ENCODE measurements around the gene AAMDC.

Gene AAMDC

GRCh38 chr11:77820565-77821348 lies at the start of gene AAMDC, which contains the start of gene RSF1:
Gene AAMDC, plus strand, starts transcription at chr11:77821144. Its CDS starts 21,353 bp downstream, at chr11:77842497.
Gene RSF1, minus strand, starts transcription at chr11:77820722. Its CDS starts 8 bp downstream, at chr11:77820714.
- H3K4me3 ChIP-seq (ENCODE audit: low read depth, low read length) = peak within 1 kb of the TSS; percentile 82
- peak; percentile 56 for TF ChIP-seq CTCF (IDR thresholded peaks at IDR 0.05; ENCODE audit: low read depth, low read length)

- TF ChIP-seq CTCF (IDR thresholded peaks at IDR 0.05; ENCODE audit: low read depth, low read length) = no peak
- H3K4me3 ChIP-seq (ENCODE audit: low read depth, low read length) = no peak overlapping the region
Observed at GRCh38 chr11:77775936-77776335, 45.0 kb upstream of the AAMDC start.

DNA sequence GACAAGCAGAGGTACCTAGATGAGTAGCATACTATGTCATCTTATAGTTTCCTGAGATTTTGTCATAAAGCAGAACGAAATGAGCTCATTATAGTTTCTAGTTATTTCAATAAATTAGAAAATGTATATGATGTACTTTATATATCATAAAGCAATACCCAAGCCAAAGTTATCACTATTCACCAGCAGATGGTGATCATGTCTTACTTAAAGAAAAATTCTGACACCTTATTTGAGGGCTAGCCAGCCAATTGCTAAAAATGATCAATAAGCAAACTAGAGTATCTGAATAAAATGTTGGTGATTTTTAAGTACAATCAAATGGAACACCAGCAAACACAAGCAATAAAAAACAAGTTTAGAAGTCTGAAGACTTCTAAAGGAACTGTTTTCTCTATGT lies 44.5 kb upstream of the AAMDC start:
- no peak for TF ChIP-seq CTCF (IDR thresholded peaks at IDR 0.05; ENCODE audit: low read depth, low read length)
- H3K4me3 ChIP-seq (ENCODE audit: low read depth, low read length) = no peak overlapping the region

DNA sequence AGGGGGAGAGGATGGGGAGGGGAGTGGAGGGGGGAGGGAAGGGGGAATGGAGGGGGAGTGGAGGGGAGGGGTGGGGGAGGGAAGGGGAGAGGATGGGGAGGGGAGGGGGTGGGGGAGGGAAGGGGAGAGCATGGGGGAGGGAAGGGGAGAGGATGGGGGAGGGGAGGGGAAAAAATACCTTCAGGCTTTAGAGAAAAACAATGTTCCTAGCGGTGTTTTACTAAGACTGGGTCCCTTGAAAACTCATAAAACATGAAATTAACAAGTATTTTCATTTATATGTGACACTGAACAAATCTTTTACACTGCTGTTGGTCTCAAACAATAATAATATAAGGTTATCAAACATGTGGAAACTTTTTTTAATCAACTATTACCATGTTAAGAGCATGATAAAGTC lies 42.8 kb upstream of the AAMDC start:
- H3K4me3 ChIP-seq (ENCODE audit: low read depth, low read length) = no peak overlapping the region
- no peak for TF ChIP-seq CTCF (IDR thresholded peaks at IDR 0.05; ENCODE audit: low read depth, low read length)

DNA sequence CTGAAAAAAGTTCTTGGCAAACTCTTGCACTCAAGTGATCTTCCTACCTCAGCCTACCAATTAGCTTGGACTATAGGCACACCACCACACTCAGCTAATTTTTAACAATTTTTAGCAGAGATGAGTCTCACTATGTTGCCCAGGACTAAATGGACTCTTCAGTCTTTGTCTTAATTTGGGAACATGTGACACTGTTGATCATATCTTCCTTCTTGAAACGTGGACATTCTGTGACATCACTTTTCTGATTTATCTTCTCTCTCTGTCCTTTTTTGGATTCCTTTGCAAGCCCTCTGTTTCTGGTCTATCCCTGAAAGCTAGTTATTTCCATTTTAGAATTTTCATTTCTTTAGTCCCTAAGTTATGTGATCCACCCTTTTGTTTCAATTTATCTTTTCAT lies 42.4 kb upstream of the AAMDC start:
- TF ChIP-seq CTCF (IDR thresholded peaks at IDR 0.05; ENCODE audit: low read depth, low read length) = no peak
- no peak overlapping the region for H3K4me3 ChIP-seq (ENCODE audit: low read depth, low read length)

GRCh38 chr11:77779935-77780334 lies 41.0 kb upstream of the AAMDC start:
- no peak overlapping the region for H3K4me3 ChIP-seq (ENCODE audit: low read depth, low read length)
- no peak for TF ChIP-seq CTCF (IDR thresholded peaks at IDR 0.05; ENCODE audit: low read depth, low read length)

- TF ChIP-seq CTCF (IDR thresholded peaks at IDR 0.05; ENCODE audit: low read depth, low read length) = no peak
- no peak overlapping the region for H3K4me3 ChIP-seq (ENCODE audit: low read depth, low read length)
Observed at GRCh38 chr11:77783025-77783424, 37.9 kb upstream of the AAMDC start.
